Right lung (tissue), 5 donors: Measurements from ENCODE around the gene ANK2. TPM values are rescaled to one million over a fixed set of nuclear protein-coding genes. Genes with fewer than 3 reads are reported as not detected.
"Not testable (repeated sequence)": the region's sequence is repeated elsewhere in the genome, so short reads cannot be mapped to it uniquely, and the experiment has no call there.

ENCODE experiments used
- DNase-seq, 2 donors: peaks; one replicate each; pipeline ENCODE4 v3.0.0-alpha.2; 2013
- polyA plus RNA-seq, 5 donors: library from polyadenylated mRNA; unstranded; fragments of 120-200 nt; gene quantifications; one replicate each; pipeline versions ENCODE4 v1.2.1 to v1.2.3, GENCODE V29; 2013; ENCODE audit warnings: inconsistent platforms in 1 of 5, low replicate concordance in 1 of 5; ENCODE audit not compliant: insufficient read length in 5 of 5, insufficient read depth in 1 of 5

Gene ANK2
- polyA plus RNA-seq, 5 donors = 19.5 to 29.8 (median 27.6) TPM

DNA sequence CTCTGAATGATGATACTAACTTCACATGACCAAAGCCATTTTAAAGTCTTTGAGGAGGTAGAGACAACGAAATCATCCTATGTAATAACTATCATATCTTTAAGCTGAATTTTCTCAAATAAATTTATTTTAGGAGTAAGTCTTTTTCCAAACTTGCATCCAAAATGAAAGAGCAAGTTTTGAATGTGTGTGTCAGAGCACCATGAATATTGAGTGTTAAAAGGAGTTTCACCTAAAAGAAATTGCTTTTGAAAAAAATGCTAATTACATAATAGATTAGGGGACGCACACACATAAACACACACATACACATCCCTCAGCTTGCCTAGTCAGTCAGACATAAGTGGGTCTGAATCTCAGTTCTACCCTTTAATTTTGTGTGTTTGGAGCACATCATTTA, 1.9 kb downstream of the ANK2 start:
- no peak for DNase-seq

DNA sequence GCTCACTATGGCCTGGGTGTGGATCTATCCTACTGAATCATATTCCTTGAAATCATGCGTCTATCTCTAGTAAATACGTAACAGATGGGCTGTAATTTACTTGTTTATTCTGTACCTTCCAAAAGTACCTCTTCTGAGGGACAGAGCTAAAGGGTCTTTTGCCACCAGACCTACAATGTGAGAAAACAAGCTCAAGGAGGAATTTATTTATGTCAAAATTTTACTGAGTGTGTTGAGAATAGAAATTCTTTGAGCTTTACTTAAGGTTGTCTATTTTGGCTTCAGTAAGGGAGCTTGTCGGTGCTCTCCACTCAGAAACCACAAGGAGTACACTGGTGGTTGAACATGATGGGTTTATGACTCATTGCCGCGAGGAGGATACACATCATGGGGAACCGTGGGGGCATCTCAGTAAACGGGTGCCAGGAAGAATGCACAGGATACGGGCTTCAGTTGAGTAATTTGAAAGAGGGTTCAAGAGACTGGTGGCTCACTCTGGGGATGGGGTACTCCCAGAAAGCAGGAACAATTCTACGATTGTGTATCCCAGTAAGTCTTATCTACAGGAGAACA, 3.0 kb downstream of the ANK2 start:
- DNase-seq = no peak

DNA sequence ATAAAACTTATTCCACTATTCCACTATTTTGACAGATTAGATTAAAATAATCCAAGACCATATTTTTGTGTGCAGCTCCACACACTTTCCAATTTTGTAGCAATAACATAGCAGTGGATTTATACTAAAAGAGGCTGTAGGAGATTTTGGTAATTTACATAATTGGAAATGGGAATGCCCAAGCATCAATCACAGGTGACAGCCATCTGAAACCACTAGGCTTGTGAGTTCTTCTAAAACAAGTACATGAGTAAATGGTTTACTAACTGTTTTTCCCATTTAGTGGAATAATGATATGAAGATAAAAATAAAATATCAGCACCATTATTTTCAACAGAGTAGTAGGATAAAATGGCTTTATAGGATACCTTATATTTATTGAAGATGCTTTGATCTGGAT, 4.4 kb downstream of the ANK2 start:
- DNase-seq = no peak

DNA sequence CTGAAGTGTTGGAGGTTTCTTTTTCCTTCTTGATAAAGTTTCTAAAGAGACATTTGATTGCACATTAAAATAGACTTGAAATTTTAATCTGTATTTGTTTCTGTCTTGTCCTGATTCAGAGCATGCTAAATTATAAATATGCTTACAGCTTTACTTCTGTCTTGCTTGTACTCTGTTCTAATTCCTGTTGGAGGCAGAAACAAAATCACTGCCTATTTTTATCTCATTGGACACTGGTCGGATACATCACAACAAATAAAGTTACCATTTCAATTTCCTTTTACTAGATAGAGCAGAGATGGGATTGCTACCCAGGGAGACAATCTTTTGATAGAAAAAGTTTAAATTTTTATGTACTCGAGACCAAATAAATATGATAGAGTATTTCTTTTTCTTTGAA, 6.9 kb downstream of the ANK2 start:
- DNase-seq = no peak

DNA sequence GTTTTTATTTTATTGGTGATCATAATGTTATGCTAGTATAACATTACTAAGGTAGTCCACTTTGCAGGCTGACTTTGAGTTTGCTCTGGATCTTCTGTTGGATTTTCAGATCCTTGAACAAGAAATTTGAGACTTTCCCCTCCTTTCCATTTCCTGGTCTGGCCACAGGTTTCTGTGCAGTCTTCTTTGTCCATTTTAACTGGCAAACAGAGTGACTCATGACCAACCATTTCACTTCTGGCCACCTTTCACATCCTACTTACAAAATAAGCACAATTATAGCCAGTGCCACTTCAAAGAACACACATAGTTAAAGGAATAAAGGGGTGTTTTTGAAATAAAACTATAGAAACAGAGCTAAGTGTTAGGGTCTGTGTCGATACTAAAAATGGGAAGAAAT, 8.4 kb downstream of the ANK2 start:
- DNase-seq = no peak

DNA sequence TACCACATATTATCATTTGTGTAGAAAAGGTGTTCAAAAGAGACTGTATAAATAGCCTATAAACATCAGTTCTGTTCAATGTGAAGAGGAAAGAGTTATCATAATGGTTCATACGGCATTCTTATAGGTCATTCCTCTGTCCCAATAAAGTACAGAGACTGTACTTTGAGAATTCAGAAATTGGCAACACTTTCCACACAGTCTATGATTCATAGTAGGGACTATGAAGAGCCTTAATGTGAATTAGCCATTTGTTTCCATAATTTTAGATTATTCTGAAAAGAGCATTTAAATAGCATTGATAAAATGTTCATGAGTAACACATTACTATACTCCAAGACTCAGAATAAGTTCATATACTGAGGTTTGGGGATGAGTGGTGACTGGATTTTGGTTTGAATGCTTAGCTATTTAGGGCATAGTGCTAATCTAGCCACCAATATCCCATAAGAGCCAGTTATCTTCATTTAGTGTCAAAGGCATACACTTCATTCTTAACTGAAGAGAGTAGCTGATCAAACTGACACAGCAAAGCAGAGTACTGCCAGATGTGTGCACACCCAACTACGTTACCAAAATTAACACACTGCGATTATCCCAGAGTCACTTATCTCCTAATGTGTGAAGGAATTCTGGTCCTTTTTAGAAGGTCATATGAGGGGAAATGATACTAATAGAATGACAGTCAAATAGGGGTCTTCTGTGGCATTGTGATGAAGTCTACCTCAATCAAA, 10.2 kb downstream of the ANK2 start:
- no peak for DNase-seq

DNA sequence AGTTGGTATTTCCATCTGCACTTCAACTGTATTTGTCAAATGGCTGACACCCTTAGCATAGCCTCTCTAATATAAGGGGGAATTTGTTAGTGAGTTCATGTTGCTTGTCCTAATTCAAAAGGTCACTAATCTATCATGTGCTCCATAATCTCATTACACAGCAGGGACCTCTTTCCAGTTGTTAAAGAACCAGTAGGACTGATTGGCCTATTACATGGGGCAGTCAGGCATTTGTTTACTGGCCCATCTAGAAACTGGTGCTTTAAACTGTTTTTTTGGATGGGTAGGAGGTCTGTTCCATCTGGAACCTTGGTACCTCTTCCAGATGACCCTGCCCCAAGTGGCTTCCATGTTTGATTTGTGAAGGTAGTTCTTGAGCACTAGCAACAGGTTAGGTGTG, 11.4 kb downstream of the ANK2 start:
- no peak for DNase-seq

DNA sequence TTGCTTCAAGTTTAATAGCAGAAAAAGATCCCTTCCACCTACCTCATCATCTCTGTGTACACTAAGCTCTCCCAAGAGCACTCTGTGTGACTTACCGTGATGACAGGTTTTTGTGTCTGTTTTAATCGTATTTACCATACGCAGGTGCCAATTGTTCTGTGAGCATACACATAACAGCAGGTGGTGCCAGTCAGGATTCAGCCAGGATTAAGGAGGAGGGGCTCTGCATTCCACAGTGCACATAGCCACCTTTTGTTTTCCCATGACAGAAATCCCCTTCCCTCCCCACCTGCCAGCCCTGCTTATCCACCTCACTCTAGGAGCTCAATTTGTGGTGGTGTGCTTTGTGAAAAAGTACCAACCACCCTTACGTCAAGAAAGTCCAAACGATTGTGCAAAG, 14.8 kb downstream of the ANK2 start:
- peak in 1 of 2 donors; percentile 6 for DNase-seq

DNA sequence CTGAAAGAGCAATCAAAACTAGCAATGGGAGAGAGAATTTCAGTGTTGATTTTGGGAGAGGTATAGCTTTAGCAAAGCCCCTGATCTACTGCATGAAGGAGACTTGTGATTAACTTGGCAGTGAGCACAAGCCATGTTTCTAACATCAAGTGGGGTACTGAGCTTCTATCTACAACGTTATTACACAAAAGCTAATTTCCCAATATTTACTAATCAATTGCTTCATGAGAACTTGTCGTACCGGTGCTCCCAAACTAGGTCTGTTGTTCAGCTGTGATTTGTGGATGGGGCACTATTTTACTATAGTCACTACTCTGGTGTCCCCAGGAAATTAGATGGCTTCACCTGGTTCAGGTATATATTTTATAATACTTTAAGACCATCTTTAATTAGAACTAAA, 16.2 kb downstream of the ANK2 start:
- DNase-seq = no peak

DNA sequence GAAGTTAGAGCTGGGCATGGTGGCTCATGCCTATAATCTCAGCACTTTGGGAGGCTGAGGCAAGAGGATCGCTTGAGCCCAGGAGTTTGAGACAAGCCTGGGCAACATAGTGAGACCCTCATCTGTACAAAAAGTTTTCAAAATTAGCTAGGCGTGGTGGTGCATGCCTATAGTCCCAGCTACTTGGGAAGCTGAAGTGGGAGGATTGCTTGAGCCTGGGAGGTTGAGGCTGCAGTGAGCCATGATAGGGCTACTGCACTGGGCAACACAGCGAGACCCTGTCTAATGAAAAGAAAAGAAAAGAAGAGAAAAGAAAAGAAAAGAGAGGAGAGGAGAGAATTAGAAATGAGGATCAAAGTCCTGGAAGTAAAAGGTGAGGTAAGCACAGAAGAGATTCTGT, 19.3 kb downstream of the ANK2 start:
- DNase-seq = not testable (repeated sequence)

DNA sequence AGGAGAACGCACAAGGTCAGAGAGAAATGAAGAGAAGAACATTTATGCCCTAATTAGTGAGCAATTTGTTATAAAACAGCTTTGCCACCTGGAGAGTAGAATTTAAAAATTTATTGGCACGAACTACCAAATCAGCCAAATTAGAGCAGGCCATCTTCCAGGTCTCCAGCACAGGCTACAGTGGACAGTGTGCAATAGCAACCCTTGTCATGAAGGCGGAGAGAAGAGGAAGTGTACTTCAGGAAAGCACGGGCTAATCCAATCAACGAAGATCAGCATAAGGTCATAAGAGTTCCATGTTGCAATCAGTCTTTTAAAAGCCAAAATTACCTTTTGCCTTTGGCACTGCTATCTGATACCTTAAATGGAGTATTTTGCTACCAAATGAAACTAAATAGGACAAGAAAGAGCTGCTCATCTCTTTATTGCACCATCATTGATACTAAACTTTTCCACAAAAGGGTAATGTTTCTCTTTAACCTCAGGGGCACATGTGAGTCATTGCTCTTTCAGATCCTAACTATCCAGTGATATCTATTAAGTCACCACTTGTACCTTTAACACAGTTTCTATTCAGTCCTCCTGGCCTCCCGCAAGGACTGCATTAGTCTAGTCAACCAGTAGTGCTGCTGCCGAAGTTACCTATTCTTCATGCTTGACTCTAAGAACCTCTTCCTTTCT, 19.9 kb downstream of the ANK2 start:
- DNase-seq = no peak

DNA sequence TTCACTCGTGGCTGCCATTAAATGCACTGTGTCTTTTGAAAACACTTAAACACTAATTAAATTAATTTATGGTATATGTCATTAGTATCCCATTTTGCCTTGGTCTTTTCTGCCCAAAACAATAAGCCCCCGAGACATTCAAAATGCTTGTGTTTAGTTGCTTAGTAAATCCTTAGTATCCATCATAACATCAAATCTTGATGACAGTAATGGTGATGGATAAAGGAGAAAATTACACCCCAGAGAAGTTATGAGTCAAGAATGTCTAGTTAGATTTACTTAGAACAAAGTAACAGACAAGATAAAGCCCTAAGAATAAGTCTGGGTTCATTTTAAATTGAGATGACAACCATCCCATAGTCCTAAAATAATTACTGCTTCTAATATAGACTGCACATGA, 21.3 kb downstream of the ANK2 start:
- DNase-seq = no peak

DNA sequence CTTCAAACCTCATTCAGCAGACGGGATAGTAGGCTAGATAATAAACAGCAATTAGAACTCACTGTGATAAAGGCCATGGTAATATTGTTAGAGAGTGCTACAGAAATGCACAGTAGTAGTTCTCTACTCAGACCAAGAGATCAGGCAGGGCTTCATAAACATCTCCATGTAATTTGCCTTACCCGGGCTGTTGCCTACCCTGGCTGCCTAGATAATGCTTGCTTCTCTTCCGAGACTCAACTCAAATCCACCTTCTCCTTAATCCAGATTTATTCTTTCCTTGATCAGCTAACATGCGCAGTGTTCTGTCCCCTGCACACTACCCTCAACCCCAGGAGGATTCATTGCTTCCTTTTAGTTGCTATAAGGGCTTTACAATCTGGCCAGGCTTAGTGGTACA, 21.8 kb downstream of the ANK2 start:
- DNase-seq = no peak

DNA sequence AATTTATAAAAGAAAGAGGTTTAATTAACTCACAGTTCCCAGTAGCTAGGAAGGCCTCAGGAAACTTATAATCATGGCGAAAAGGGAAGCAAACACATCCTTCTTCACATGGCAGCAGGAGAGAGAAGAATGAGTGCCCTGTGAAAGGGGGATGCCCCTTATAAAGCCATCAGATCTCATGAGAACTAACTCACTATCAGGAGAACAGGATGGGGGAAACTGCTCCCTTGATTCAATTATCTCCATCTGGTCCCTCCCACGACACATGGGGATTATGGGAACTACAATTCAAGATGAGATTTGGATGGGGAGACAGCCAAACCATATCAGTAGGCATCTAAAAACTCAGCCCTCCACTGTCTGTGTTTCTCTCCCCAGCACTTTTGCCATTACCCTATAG, 22.4 kb downstream of the ANK2 start:
- DNase-seq = no peak

DNA sequence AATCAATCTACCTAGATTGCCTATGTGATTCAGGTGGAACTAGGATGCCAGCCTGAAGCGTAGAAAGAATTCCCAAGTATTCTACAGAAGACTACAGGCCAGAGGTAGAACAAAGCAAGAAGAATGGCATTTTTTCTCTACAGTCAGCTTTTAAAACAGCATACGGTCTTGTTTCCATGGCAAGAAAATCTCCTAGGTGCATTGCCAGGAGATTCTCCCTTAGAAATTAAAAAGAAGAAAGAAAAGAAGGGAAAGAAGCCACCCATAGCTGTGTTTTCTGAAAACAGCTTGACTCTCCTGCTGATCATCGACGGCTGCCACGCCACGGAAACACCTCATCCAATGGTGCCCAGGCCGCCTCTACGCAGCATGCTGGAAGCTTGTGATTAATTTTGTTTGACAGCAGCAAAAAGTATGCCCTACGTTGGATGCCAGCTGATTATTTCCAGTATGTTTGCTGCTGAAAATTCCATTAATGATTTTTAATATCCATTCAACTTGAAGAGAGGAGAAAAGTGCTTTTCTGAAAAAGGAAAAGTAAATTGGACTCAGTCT, 24.1 kb downstream of the ANK2 start:
- no peak for DNase-seq

DNA sequence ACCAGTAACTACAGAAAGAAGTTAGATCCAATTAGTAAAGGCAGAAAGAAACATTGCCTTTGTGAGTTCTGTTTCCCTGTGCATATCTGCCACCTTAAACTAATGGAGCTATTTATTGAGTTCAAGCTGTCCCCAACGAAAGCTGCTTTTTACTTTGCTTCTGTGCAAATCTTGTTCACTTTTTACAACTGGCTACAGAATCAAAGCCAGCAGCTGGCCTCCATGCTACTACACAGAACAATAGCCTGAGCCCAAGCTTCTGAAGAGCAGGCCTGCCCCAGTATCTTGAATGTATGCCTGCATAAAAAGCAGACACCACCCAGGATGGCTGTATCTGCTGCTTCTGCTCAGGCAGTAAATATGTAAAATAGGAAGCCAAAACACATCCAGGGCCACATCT, 28.1 kb downstream of the ANK2 start:
- DNase-seq = no peak

DNA sequence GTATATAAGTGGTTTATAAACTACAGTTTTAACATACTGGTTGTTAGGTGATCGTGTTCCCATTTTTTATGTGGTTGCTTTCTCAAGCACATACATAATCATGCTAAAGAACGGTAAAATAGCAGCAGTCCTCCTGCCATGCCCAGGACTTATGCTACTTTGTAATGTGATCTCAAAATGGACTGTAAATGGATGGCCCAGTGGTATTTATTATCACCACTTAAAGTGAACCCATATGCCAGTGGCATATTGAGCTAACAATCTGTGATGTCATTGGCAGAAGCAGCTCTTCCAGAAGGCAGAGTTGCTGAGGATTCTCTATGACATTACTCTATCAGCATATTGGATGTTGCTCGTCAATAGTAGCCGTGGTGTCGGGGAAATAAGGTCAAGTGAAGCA, 28.6 kb downstream of the ANK2 start:
- DNase-seq = no peak

DNA sequence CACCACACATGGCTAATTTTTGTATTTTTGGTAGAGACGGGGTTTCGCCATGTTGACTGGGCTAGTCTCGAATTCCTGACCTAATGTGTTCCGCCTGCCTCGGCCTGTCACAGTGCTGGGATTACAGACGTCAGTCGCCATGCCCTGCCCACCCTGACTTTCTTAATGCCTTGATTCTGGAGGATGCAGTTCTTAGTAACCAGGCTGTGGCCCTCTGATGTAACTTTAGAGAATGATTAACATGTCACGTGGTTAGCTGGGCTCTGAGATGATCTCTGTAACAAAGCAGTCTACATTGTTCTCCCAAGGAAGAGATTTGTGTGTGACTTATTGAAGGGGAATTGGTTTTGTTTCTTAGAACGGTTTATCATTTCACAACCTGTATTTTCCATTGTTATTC, 30.6 kb downstream of the ANK2 start:
- DNase-seq = no peak

DNA sequence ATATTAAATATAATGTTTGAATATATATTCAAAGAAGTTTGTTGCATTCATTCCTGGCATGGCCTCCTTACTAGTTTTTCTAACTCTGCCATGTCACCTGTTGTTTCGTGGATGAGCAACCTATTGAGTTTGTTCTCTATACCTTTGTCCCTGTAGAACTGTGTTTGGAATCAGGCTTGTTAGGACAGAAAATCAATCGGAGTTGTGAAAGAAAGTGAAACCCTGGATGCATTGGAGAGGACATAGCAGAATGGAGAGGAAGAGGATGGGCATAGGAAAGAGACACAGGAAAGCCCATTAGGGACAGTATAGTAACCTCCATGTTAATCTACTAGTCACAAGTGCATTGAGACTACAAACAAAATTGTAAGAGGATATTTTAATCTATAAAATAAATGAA, 31.2 kb downstream of the ANK2 start:
- DNase-seq = no peak

DNA sequence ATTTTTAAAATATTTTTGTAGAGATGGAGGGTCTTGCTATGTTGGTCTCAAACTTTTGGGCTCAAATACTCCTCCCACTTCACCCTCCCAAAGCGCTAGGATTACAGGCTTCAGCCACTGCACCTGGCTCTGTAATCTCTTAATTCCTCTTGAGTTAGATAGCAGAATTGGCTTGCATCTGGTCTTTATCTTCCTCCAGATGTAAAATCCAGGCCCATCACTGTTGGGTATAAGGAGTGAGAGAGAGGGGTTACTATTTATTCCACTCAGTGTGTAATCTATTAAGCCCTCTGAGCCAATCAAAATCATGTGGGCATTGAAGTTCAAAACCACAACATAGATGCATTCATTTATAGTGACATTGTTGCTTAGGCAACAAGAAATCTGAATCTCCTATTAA, 33.9 kb downstream of the ANK2 start:
- no peak for DNase-seq

DNA sequence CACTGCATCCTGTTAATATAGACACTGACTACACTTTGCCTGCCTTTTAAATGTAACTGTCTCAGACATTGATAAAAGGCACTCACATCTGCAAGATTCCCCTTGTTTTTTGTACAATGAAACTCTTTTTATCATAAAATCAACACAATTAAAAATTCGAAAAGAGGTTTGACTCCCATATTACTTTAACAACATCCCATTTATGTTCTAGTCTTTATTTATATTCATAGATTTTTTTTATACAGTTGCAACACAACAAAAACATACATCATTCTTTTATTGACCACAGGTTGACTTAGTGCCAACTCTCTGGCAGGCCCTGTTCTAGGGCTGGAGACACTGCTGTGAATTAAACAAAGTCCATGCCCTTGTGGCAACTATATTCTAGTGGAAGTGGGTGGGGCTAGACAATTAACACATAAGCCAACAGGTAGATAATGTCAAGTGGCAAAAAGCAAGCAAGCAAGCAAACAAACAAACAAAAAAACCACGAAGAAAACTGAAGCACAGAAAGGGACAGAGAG, 36.8 kb downstream of the ANK2 start:
- DNase-seq = no peak

DNA sequence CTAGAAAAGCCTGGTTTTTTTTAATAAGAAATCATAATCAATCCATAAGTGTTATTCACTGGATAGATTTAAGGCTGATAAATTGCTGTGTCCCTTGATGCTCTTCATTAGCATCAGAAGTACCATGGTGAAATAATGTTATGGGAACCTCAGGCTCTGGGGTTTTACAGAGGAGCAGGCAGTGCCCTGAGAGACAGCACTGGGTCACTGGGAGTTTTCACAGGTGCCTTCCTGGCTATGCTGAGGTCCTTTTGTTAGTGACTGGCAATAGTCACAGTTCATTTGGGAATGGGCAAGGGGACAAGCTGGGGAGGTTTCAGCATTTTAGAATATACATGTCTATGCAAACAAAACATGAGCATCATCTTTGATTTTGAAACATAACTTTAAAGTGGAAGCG, 38.6 kb downstream of the ANK2 start:
- DNase-seq = no peak

DNA sequence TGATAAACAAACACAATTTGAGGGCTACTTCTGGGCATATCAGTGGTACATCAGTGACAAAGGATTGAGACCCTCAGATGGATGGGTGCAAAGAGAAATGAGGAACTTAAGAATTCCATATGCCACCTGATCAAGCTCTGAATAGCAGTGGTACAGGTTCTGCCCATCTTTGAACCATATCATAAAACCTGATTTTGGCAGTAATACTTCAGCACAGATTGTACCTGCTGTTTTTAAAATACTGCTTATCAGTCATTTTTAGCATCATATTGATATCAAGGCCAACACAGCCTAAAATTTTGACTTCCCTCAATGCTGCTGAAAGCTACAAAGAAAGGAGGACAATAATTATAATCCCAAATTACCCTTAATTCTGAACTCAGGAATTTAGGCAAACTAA, 41.5 kb downstream of the ANK2 start:
- DNase-seq = no peak
